GM21390 (cell line): ENCODE data around the gene ESPNL.

Experiments
- ATAC-seq: cut with Tn5 transposase; IDR thresholded peaks from one replicate; pipeline ENCODE4 v1.9.1; 2021; ENCODE audit not compliant: unreplicated experiment

ESPNL gene

GRCh38 chr2:238075397-238075796 is 24.7 kb upstream of the ESPNL start:
- ATAC-seq = no peak

- no peak for ATAC-seq
Observed at GRCh38 chr2:238077292-238077691, 22.8 kb upstream of the ESPNL start.

DNA sequence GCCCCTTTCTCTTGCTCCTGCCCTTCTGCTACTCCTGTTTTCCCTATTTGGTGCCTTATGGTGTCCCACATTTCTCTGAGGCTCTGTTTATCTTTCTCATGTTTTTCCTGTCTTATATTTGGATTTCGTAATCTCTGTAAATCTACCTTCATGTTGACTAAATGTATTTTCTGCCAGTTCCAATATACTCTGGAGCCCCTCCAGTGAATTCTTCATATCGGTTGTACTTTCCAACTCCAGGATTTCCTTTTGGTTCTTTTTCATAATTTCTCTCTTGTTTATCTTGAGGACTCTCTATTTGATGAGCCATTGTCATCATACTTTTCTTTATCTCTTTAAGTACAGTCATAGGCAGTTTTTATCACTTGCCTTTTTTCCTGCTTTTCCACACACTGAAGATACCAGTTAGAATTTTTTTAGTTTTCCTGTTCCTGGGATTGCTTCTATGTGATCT is 20.2 kb upstream of the ESPNL start:
- no peak for ATAC-seq

GRCh38 chr2:238080518-238080917 is 19.6 kb upstream of the ESPNL start:
- ATAC-seq = no peak

DNA sequence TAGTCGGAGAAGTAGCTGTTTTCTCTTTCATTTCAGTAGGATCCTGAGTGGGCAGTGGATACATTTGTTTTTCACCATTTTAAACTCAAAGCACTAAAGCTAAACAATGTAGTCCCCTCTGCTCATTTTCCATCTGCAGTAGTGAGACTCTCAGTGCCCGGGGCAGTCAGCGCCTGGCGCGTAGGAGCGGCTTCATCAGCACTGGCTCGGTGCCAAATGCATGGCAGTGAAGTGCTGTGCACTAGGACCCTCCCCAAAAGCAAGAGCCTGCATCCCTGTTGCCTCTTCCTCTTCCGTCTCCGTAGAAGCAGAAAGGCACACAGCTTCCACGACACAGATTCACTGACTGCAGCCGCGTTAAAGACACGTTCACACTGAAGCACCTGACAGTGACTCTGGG is 19.0 kb upstream of the ESPNL start:
- ATAC-seq = no peak

DNA sequence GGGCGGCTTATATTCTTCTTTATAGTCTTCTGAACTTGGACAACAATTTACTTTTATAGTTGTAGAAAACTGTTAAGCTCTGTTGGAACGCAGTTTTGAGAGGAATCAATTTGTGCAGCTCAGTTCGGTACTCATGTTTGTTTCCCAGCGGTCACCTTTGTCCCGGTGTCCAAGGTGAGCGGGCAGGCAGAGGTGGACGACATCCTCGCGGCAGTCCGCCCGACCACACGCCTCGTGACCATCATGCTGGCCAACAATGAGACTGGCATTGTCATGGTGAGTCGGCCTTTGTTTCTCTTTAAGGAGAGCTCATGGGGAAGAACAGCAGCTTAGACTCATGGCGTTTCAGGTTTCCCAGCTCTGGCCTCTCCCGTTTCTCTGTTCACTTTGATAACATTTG is 18.6 kb upstream of the ESPNL start:
- ATAC-seq = no peak

- no peak for ATAC-seq
Observed at GRCh38 chr2:238082151-238082550, 18.0 kb upstream of the ESPNL start.

DNA sequence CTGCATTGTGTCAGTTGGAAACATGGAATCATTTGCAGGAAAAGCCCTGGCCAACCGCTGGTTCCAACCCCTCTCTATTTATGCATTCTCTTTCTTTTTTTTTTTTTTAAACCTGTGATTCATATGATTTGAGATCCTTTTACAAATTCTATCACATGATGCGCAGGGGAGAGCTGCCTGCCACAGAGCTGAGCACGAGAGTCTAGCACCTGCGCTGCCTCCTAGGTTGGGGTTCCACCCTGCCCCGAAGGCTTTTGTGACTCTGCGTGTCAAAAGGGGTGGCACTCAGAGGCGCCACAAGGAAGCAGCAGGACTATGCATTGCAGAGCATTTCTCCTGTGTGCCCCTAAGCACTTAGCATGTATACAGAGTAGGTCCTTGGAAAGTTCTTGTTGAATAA is 17.3 kb upstream of the ESPNL start:
- ATAC-seq = no peak

DNA sequence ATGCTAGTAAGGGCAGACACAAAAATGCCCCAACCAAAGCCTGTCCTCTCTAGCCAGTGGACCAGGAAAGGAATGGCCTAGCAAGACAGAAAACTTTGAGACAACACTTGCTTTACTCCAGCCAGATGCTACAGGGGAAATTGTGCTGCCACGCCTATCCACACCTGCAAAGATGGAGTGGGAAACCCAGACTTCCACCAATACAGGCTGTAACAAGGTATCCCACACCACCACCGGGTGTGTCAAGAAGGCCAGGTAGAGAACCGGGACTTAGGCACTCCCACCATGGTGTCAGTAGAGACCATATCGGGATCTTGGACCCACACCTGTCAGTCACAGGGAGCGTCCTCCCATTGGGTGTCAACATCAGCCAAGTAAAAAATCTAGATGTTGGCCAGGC is 16.2 kb upstream of the ESPNL start:
- ATAC-seq = no peak

GRCh38 chr2:238084761-238085160 is 15.4 kb upstream of the ESPNL start:
- ATAC-seq = no peak

DNA sequence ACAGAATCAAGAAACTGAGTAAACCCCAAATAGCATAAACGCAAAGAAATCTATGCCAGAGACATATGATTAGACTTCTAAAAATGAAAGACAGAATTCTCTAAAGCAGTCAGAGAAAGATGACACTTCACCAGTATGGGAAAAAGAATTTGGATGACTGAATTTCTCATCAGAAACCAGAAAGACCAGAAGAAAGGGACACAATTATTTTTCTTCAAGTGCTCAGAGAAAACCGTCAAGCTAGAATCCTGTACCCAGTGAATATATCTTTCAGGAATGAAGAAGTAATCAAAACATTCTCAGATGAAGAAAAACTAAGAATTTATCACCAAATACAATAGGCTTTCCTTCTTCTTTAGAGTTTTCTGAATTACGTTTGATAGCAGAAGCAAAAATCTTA is 14.2 kb upstream of the ESPNL start:
- no peak for ATAC-seq

DNA sequence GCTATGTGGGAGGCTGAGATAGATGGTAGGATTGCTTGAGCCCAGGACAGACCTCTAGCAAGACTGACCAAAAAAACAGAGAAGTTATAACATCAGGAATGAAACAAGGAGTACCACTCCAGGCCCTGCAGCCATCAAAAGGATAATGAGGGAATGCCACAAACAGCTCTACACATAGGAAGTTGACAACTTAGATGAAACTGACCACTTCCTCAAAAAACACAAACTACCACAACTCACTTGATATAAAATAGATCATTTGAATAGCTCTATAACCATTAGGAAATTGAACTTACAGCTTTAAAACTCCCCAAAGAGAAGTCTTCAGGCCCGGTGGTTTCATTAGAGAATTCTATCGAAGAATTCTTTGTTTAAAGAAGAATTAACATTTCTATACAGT is 12.9 kb upstream of the ESPNL start:
- ATAC-seq = no peak

DNA sequence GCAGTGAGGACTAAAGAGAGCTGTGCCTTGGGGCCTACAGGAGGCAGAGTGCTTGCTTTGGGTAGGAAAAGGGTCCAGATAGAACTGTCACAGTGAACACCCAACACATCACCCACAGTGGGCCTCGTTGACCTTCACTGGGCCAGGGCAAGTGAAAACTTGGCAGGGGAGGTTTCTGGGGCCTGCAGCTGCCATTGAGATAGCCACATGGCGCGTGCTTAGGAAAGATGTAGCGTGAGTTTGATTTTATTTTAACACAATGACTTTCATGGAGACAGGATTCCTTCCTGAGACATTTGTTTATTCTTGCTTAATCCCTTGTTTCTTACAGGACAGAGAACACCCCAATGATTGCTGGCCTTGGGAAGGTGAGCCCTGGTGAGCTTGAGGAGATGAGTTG is 9.3 kb upstream of the ESPNL start:
- ATAC-seq = no peak

DNA sequence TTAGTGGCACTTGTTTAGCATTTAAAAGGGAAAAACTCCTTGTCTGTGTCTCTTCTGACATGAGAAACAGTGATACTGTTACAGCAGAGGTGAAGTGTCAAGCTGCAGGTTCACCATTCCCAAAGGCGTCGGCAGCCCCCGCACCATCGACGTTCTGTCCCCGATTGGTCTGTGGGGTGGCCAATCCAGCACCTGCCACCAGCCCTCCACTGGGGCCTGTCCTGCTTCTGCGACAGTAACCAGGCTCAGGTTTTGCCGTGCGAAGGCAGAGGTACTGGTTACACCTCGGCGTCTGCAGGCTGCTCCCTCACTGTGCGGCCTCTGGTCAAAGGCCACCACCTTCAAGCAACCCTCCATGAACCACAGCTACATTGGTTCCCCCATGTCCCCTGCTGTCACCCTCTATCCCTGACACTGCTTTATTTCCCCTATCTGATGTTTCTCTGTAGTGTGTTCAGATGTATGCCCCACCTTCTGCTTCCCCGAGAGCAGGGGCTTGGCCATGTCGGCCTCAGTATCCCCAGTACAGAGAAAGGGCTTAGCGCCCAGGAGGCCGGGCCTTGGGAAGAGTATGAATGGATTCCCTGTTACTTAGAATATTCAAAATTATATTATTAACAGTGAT is 8.6 kb upstream of the ESPNL start:
- ATAC-seq = no peak

DNA sequence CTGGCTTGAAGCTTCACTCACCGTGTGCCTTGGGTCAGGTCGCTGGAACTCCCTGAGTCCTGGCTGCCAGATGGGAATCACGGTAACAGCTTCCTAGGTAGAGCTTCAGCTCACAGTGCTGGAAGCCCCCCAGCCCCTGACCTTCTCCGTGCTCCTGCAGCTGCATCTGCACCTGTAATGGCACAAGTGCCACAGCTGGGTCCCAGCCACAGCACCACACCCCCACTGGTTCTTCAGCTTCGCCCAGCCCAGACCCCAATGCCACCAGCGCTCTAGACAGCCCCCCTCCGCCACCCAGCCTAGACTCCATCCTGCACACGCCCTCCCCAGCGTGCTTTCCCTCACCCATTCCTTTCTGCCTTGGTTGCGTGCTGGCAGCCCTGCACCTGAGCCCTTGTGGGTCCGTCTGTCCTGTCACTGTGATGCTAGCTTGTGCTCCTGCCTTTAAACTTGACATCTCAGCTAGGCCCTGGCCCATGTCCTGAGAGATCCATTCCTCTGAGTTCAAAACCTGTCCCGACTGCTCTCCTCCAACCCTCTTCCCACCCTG is 7.6 kb upstream of the ESPNL start:
- ATAC-seq = no peak

DNA sequence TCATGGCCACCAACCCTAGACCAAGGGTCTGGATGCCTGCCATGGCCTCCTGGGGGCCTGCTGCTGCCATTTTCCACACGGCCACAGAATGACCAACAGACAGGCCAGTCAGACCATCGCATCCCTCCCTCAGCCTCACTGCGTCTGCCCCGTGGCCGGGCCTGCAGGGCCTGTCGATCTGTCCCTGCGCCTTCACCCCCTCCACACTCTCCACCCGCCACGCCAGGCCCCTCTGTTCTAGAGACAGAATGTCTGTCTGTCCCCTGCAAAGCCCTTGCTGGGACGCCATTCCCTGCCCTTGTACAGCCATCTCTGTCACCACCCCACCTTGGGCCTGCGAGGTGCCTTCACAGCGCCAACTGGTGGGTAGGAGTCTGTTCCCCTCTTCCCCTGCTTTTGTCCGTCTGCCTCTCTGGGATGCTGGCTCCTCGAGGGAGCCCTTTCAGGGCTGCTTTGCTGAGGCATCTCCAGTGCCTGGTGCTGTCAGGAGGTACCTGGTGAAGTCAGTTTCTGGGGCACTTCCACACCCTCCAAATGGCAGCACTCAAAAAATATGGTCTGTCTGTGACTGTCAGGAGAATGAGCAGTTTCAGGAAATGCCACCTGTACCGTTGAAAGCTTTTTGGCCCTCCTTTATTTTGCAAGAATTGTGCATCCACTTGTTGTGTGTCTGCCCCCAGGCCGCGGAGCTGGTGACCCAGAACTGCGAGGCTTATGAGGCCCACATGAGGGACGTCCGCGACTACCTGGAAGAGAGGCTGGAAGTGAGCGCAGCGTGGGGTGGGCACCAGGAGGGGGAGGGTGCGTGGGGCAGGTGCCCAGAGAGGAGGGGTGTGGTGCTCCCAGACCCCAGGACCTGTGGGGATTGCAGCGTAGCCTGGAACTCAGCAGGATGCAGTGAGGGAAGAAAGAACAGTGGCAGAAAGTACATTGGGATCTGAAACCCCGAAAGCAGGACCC is 6.7 kb upstream of the ESPNL start:
- no peak for ATAC-seq

DNA sequence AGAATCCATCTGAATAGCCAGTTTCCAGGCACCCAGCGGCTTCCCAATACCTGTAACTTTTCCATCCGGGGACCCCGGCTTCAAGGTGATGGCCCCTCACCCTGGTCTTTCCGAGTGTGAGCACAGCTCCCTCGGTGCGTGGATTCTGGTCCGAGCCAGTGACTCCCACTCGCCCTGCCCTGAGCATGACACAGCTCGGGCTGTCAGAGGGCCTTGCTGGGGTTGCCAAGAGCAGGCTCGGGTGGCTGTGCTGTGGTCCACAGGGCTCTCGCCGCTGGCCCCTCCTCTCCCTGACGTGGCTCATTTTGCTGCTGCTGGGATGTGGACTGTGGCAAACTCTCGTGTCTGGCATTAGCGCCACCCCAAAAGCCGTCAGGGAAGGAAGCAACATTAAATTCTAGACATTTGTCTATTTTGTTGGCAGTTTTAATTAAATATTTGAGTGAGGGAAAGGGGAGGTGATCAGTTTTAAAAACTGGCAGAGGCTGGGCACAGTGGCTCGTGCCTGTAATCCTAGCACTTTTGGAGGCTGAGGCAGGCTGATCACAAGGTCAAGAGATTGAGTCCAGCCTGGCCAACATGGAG is 5.6 kb upstream of the ESPNL start:
- ATAC-seq = no peak

- ATAC-seq = no peak
Observed at GRCh38 chr2:238095143-238095542, 5.0 kb upstream of the ESPNL start.

GRCh38 chr2:238096311-238097011 is 3.7 kb upstream of the ESPNL start:
- no peak for ATAC-seq

DNA sequence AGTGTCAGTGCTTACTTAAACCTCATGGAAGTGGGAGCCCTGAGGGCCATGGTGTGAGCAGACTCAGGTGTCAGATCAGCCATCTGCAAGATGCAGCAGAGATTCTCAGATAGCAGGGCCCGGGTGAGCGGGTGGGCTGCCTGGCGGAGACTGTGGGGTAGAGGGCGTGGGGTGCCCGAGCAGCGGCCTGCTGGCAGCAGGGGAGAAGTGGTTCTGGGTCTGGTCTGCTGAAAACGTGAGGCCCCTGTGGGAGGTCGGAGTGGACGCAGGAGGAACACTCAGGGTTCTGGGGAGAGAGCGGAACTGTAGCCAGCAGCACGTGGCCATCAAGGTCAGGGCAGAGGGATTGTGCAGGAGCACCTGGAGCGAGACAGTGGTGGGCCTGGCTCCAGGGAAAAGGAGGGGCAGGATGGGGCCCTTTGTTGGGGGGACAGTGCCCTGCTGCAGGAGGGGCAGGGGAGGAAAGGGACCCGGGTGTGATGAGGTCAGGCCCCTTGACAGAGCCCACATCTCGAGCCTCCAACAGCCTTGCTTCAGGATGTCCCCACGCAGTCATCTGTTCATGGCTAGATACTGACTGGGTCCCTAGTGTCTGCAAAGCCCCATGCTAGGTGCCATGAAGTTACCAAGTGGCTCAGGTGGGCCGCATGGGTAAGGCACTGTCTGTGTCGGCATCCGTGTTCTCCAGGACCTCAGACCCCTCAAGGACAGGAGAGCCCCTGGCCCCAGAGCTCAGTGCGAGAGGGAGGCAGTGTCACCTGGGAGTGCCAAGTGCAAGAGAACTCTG is 2.7 kb upstream of the ESPNL start:
- ATAC-seq = no peak
